ENCODE results near the gene XRCC5. TPM values are rescaled to one million over a fixed set of nuclear protein-coding genes. Genes with fewer than 3 reads are reported as not detected.

XRCC5 gene
- total RNA-seq, 1 experiment from 2014 or later, result 290 TPM

DNA sequence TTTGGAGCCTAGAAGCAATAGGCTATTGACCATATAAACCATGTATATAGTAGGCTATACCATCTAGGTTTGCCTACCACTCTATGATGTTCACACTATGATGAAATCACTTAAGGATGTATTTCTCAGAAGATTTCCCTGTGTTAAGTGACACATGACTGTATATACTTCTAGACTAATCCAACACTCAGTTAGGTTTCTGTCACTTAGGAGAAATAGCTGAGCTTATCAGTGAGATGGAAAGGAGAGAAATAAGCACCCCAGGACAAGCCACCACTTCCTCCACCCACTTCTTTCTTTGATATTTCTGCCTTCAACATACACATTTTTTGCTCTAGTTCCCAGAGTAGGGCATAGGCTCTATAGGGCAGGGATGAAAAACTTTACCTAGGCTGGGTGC lies 35.4 kb upstream of the XRCC5 start:
- no peaks in the 10 kb centered on the region for H3K36me3 ChIP-seq (ENCODE audit: low read depth, low read length)
- H3K4me3 ChIP-seq (ENCODE audit: low read length), result no peak overlapping the region
- H3K9ac ChIP-seq (ENCODE audit: low read length), result no peak overlapping the region
- H3F3A ChIP-seq (ENCODE audit: low read length, unreplicated experiment), result no peaks in the 10 kb centered on the region
- no peak for ATAC-seq
- no peaks in the 10 kb centered on the region for H3K4me1 ChIP-seq (ENCODE audit: insufficient read depth, low read length)
- H2AFZ ChIP-seq (ENCODE audit: low read length), result no peak overlapping the region
- intact Hi-C loops (cut with micrococcal nuclease), result no loop called here
- POLR2A ChIA-PET (ENCODE audit: unreplicated experiment), result no interaction called here
- H3K4me2 ChIP-seq (ENCODE audit: low read length), result no peak overlapping the region
- H3K27me3 ChIP-seq (ENCODE audit: low read length), result no peaks in the 10 kb centered on the region
- TF ChIP-seq, protein P1, sequence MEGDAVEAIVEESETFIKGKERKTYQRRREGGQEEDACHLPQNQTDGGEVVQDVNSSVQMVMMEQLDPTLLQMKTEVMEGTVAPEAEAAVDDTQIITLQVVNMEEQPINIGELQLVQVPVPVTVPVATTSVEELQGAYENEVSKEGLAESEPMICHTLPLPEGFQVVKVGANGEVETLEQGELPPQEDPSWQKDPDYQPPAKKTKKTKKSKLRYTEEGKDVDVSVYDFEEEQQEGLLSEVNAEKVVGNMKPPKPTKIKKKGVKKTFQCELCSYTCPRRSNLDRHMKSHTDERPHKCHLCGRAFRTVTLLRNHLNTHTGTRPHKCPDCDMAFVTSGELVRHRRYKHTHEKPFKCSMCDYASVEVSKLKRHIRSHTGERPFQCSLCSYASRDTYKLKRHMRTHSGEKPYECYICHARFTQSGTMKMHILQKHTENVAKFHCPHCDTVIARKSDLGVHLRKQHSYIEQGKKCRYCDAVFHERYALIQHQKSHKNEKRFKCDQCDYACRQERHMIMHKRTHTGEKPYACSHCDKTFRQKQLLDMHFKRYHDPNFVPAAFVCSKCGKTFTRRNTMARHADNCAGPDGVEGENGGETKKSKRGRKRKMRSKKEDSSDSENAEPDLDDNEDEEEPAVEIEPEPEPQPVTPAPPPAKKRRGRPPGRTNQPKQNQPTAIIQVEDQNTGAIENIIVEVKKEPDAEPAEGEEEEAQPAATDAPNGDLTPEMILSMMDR (conservative IDR thresholded peaks at IDR 0.05; ENCODE audit: low read depth, low read length), result no peak
- TF ChIP-seq EZH2 (IDR thresholded peaks at IDR 0.05; ENCODE audit: low read length, unreplicated experiment) (no peak), EZH2phosphoT487 (IDR thresholded peaks at IDR 0.05; ENCODE audit: borderline replicate concordance, low read length) (no peak)
- H3K27ac ChIP-seq (ENCODE audit: low read length), result no peak overlapping the region
- H3K9me3 ChIP-seq (ENCODE audit: low read length), result no peaks in the 10 kb centered on the region
- CTCF ChIA-PET, result no interaction called here
- H4K20me1 ChIP-seq (ENCODE audit: low read length), result no peaks in the 10 kb centered on the region
- no peak for DNase-seq
- no peaks in the 10 kb centered on the region for H3K9me2 ChIP-seq (replicated peaks; ENCODE audit: low read length)
- no TSS peak for BruUV-seq (replicated peaks)
- H3K79me2 ChIP-seq (ENCODE audit: low read length), result no peaks in the 10 kb centered on the region

DNA sequence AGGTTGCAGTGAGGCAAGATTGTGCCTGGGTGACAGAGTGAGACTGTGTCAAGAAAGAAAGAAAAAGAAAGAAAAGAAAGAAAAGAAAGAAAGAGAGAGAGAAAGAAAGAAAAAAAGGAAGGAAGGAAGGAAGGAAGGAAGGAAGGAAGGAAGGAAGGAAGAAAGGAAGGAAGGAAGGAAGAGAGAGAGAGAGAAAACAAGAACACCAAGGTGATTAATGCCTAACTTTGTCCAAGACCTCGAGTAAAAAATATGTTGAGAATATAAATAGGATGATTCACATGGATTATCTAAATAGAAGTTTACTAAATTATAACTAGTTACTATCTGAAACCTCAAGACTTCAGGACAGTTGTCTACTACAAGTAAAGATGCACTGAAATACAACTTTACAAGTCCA lies 34.8 kb upstream of the XRCC5 start:
- Histone ChIP-seq H3F3A (ENCODE audit: low read length, unreplicated experiment) (no peaks in the 10 kb centered on the region), H3K27ac (ENCODE audit: low read length) (no peak overlapping the region), H2AFZ (ENCODE audit: low read length) (no peak overlapping the region), H3K4me3 (ENCODE audit: low read length) (no peak overlapping the region), H3K79me2 (ENCODE audit: low read length) (no peaks in the 10 kb centered on the region), H3K27me3 (ENCODE audit: low read length) (no peaks in the 10 kb centered on the region), H3K4me2 (ENCODE audit: low read length) (no peak overlapping the region), H3K9ac (ENCODE audit: low read length) (no peak overlapping the region), H3K4me1 (ENCODE audit: insufficient read depth, low read length) (no peaks in the 10 kb centered on the region), H3K36me3 (ENCODE audit: low read depth, low read length) (no peaks in the 10 kb centered on the region), H3K9me3 (ENCODE audit: low read length) (no peaks in the 10 kb centered on the region), H4K20me1 (ENCODE audit: low read length) (no peaks in the 10 kb centered on the region), H3K9me2 (replicated peaks; ENCODE audit: low read length) (no peaks in the 10 kb centered on the region)
- DNase-seq, result no peak
- ATAC-seq, result no peak
- intact Hi-C loops (cut with micrococcal nuclease), result no loop called here
- ChIA-PET CTCF (no interaction called here), POLR2A (ENCODE audit: unreplicated experiment) (no interaction called here)
- no peak for TF ChIP-seq EZH2phosphoT487 (IDR thresholded peaks at IDR 0.05; ENCODE audit: borderline replicate concordance, low read length)
- TF ChIP-seq EZH2 (IDR thresholded peaks at IDR 0.05; ENCODE audit: low read length, unreplicated experiment), result no peak
- TF ChIP-seq, protein P1 (conservative IDR thresholded peaks at IDR 0.05; ENCODE audit: low read depth, low read length), result no peak
- BruUV-seq (replicated peaks), result no TSS peak

DNA sequence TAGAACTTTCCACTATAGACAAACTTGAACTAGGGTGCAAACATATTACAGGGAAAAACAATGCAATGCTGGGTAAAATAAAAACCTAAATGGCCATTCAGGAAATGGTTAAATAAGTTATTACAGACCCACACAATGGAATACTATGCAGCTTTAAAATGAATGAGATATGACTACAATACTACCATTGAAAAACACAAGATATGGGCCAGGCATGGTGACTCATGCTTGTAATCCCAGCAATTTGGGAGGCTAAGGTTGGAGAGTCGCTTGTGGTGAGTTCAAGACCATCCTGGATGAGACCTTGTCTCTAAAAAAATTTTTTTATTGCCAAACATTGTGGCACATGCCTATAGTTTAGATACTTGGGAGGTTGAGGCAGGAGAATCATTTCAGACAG lies 34.4 kb upstream of the XRCC5 start:
- ChIA-PET POLR2A (ENCODE audit: unreplicated experiment) (no interaction called here), CTCF (no interaction called here)
- H3K9ac ChIP-seq (ENCODE audit: low read length), result no peak overlapping the region
- no peaks in the 10 kb centered on the region for H4K20me1 ChIP-seq (ENCODE audit: low read length)
- no peak overlapping the region for H3K4me3 ChIP-seq (ENCODE audit: low read length)
- H3K36me3 ChIP-seq (ENCODE audit: low read depth, low read length), result no peaks in the 10 kb centered on the region
- no peak overlapping the region for H3K27ac ChIP-seq (ENCODE audit: low read length)
- ATAC-seq (no peak; the same call in 1 of the 2 replicates), DNase-seq (peak; percentile 15)
- H3F3A ChIP-seq (ENCODE audit: low read length, unreplicated experiment), result no peaks in the 10 kb centered on the region
- no peak overlapping the region for H2AFZ ChIP-seq (ENCODE audit: low read length)
- no peaks in the 10 kb centered on the region for H3K79me2 ChIP-seq (ENCODE audit: low read length)
- no peak overlapping the region for H3K4me2 ChIP-seq (ENCODE audit: low read length)
- H3K27me3 ChIP-seq (ENCODE audit: low read length), result no peaks in the 10 kb centered on the region
- no TSS peak for BruUV-seq (replicated peaks)
- H3K9me2 ChIP-seq (replicated peaks; ENCODE audit: low read length), result no peaks in the 10 kb centered on the region
- no peaks in the 10 kb centered on the region for H3K9me3 ChIP-seq (ENCODE audit: low read length)
- H3K4me1 ChIP-seq (ENCODE audit: insufficient read depth, low read length), result no peaks in the 10 kb centered on the region
- TF ChIP-seq, protein P1 (conservative IDR thresholded peaks at IDR 0.05; ENCODE audit: low read depth, low read length), result no peak
- no peak for TF ChIP-seq EZH2phosphoT487 (IDR thresholded peaks at IDR 0.05; ENCODE audit: borderline replicate concordance, low read length)
- no peak for TF ChIP-seq EZH2 (IDR thresholded peaks at IDR 0.05; ENCODE audit: low read length, unreplicated experiment)
- intact Hi-C loops (cut with micrococcal nuclease), result no loop called here

Data from PC-3 (cell line).